Activated CD8-positive, alpha-beta memory T cell treated with anti-CD3 and anti-CD28 coated beads, Interleukin-2, amount 50 U/mL, for 24 hours (primary cell): ENCODE results near the gene GRIN3B.
"Not testable (repeated sequence)": the region's sequence is repeated elsewhere in the genome, so short reads cannot be mapped to it uniquely, and the experiment has no call there.

Experiments
- DNase-seq: peaks from one replicate; pipeline ENCODE4 v3.0.0-alpha.2; 2020; ENCODE audit errors: extremely low read depth

GRIN3B gene

GRCh38 chr19:1019616-1019961, 19.4 kb downstream of the GRIN3B start:
- no peak for DNase-seq

GRCh38 chr19:1019980-1020867, 20.0 kb downstream of the GRIN3B start:
- no peak for DNase-seq

- DNase-seq = peak; percentile 85
These were observed 20.7 kb downstream of the GRIN3B start, which contains the start of gene TMEM259 for GRCh38 chr19:1020868-1021425. Gene TMEM259 (minus strand): TSS chr19:1021123. CDS start chr19:1020996, 127 bp downstream.

- not testable (repeated sequence) for DNase-seq
These were observed 23.6 kb downstream of the GRIN3B start for GRCh38 chr19:1023883-1024188.

GRCh38 chr19:1025080-1025479, 24.9 kb downstream of the GRIN3B start:
- DNase-seq = not testable (repeated sequence)

GRCh38 chr19:1025960-1026782, 26.0 kb downstream of the GRIN3B start, which contains the start of gene CNN2:
Gene CNN2 (plus strand): TSS chr19:1026608. CDS start chr19:1026662, 54 bp downstream.
- no peak for DNase-seq

- no peak for DNase-seq
These were observed 26.8 kb downstream of the GRIN3B start for GRCh38 chr19:1026783-1027649.

- no peak for DNase-seq
These were observed 27.4 kb downstream of the GRIN3B start for GRCh38 chr19:1027650-1028061.

GRCh38 chr19:1028062-1028926, 28.1 kb downstream of the GRIN3B start:
- no peak for DNase-seq

GRCh38 chr19:1032264-1032867, 32.1 kb downstream of the GRIN3B start:
- DNase-seq = no peak

GRCh38 chr19:1035998-1036621, 35.9 kb downstream of the GRIN3B start:
- no peak for DNase-seq

- no peak for DNase-seq
These were observed 37.4 kb downstream of the GRIN3B start for GRCh38 chr19:1037621-1038064.

GRCh38 chr19:1038978-1039645, 38.9 kb downstream of the GRIN3B start:
- DNase-seq = no peak

GRCh38 chr19:1039646-1040475, 39.6 kb downstream of the GRIN3B start, which contains the start of gene ABCA7:
Gene ABCA7 (plus strand): TSS chr19:1040107. CDS start chr19:1041362, 1,255 bp downstream.
- DNase-seq = peak; percentile 98

- peak; percentile 78 for DNase-seq
These were observed 40.5 kb downstream of the GRIN3B start for GRCh38 chr19:1040476-1041271.

GRCh38 chr19:1041272-1041834, 41.1 kb downstream of the GRIN3B start:
- no peak for DNase-seq
